GM19351 (cell line): ENCODE results near the gene PDZD7.
A peak's percentile ranks its signal among the peaks of the same experiment; 100 is the strongest.
"Not testable (repeated sequence)": the region's sequence is repeated elsewhere in the genome, so short reads cannot be mapped to it uniquely, and the experiment has no call there.

Source experiments
- ATAC-seq: cut with Tn5 transposase; IDR thresholded peaks from one replicate; pipeline ENCODE4 v1.9.1; 2021; ENCODE audit warnings: mild to moderate bottlenecking, moderate library complexity; ENCODE audit not compliant: unreplicated experiment

The PDZD7 gene

GRCh38 chr10:101041252-101041761 is 10.4 kb upstream of the PDZD7 start:
- peak; percentile 64 for ATAC-seq

- no peak for ATAC-seq
Observed at GRCh38 chr10:101040851-101041250, 9.9 kb upstream of the PDZD7 start.

GRCh38 chr10:101040061-101040460 is 9.1 kb upstream of the PDZD7 start:
- no peak for ATAC-seq

GRCh38 chr10:101038484-101038883 is 7.6 kb upstream of the PDZD7 start:
- ATAC-seq = no peak

GRCh38 chr10:101036726-101037125 is 5.8 kb upstream of the PDZD7 start:
- no peak for ATAC-seq

GRCh38 chr10:101035916-101036702 is 5.2 kb upstream of the PDZD7 start:
- ATAC-seq = no peak

GRCh38 chr10:101035314-101035713 is 4.4 kb upstream of the PDZD7 start:
- no peak for ATAC-seq

GRCh38 chr10:101034404-101034803 is 3.5 kb upstream of the PDZD7 start:
- not testable (repeated sequence) for ATAC-seq

GRCh38 chr10:101033276-101033675 is 2.3 kb upstream of the PDZD7 start:
- ATAC-seq = no peak

GRCh38 chr10:101032637-101033224 is 1.8 kb upstream of the PDZD7 start:
- ATAC-seq = no peak

- no peak for ATAC-seq
Observed at GRCh38 chr10:101031796-101032636, 1.1 kb upstream of the PDZD7 start.

GRCh38 chr10:101030496-101031127 is 317 bp downstream of the PDZD7 start:
- no peak for ATAC-seq

GRCh38 chr10:101029520-101030295 is 1.2 kb downstream of the PDZD7 start:
- no peak for ATAC-seq

GRCh38 chr10:101028446-101029337 is 2.2 kb downstream of the PDZD7 start:
- no peak for ATAC-seq

GRCh38 chr10:101027106-101027720 is 3.7 kb downstream of the PDZD7 start:
- no peak for ATAC-seq

GRCh38 chr10:101022967-101023705 is 7.8 kb downstream of the PDZD7 start:
- ATAC-seq = no peak

GRCh38 chr10:101021692-101022251 is 9.2 kb downstream of the PDZD7 start:
- no peak for ATAC-seq

- no peak for ATAC-seq
Observed at GRCh38 chr10:101021239-101021638, 9.7 kb downstream of the PDZD7 start.
